Kidney (tissue), 14 donors: ENCODE measurements around the gene FZD1. TPM values are rescaled to one million over a fixed set of nuclear protein-coding genes. Genes with fewer than 3 reads are reported as not detected.
A peak's percentile ranks its signal among the peaks of the same experiment; 100 is the strongest.

Experiments used
- DNase-seq, 5 donors: peaks; one replicate each; pipeline ENCODE4 v3.0.0-alpha.2; 2013 to 2020
- FAIRE-seq: peaks from 2 replicates; lab custom pipeline; 2012; peaks lifted over from hg19 to GRCh38; lab: Jason Lieb, UNC
- H3K27ac ChIP-seq, 2 donors: one replicate each; pipeline ENCODE4 v1.7.0; 2013; ENCODE audit warnings: low read depth in 2 of 2, low read length in 2 of 2, inconsistent platforms in 1 of 2
- H3K27me3 ChIP-seq: one replicate; pipeline ENCODE4 v1.7.1; 2013; ENCODE audit warnings: low read length, inconsistent platforms; ENCODE audit not compliant: control insufficient read depth, insufficient read depth
- H3K36me3 ChIP-seq, 3 donors: one replicate each; pipeline versions ENCODE4 v1.7.0 to v1.7.1; 2013; ENCODE audit warnings: low read length in 3 of 3, control low read depth in 1 of 3, inconsistent platforms in 1 of 3; ENCODE audit not compliant: insufficient read depth in 3 of 3, control insufficient read depth in 2 of 3
- H3K4me1 ChIP-seq, 3 donors: one replicate each; pipeline versions ENCODE4 v1.7.0 to v1.7.1; 2013; ENCODE audit warnings: low read length in 3 of 3, inconsistent platforms in 1 of 3, low read depth in 1 of 3; ENCODE audit not compliant: control insufficient read depth in 2 of 3, insufficient read depth in 2 of 3
- H3K4me3 ChIP-seq, 3 donors: one replicate each; pipeline versions ENCODE4 v1.7.0 to v1.8.1; 2013; ENCODE audit warnings: low read length in 3 of 3, control low read depth in 1 of 3, inconsistent platforms in 1 of 3
- H3K9ac ChIP-seq, 3 donors: one replicate each; pipeline versions ENCODE4 v1.7.0 to v1.7.1; 2013; ENCODE audit warnings: low read length in 3 of 3, control low read depth in 1 of 3, inconsistent platforms in 1 of 3
- H3K9me3 ChIP-seq, 3 donors: one replicate each; pipeline versions ENCODE4 v1.7.0 to v1.7.1; 2013; ENCODE audit warnings: low read length in 3 of 3, control low read depth in 1 of 3, inconsistent platforms in 1 of 3; ENCODE audit not compliant: control insufficient read depth in 2 of 3, insufficient read depth in 1 of 3
- intact Hi-C: fragments of 100-400 bp; cut with DNase I; formaldehyde crosslinking; loops from one replicate; pipeline ENCODE4 v1.11.1; 2022
- polyA plus RNA-seq: library from polyadenylated mRNA; stranded (reverse); fragments of 350-450 nt; fragmentation: Illumina TruSeq; extraction: RNeasy Lipid Tissue Mini Kit (QIAGEN cat#74804); gene quantifications from one replicate; pipeline ENCODE4 v1.2.3, GENCODE V29; 2014; ENCODE audit warnings: low read depth, low replicate concordance; ENCODE audit not compliant: insufficient read depth
- total RNA-seq: library from RNA; stranded (reverse); fragmentation: NEBNext Ultra II Directional; extraction: Animal tissue kit (Norgen Biotek cat#: 25700); gene quantifications from one replicate; pipeline ENCODE4 v1.2.1, GENCODE V29; 2021
- TF ChIP-seq, protein P1 (sequence below): IDR thresholded peaks from 3 replicates; pipeline ENCODE4 v1.5.1; 2012; ENCODE audit warnings: mild to moderate bottlenecking, moderate library complexity, borderline replicate concordance; ENCODE audit not compliant: insufficient read depth; ENCODE audit errors: extremely low read depth
- donor health status: control.
- donor health status: control.
- donor health status: control.
- donor health status: control.
- donor health status: control.
- donor health status: DM: yes; HTN: yes; CAD: no.
- donor health status: Normal renal cell carcinoma (clear cell type).

The FZD1 gene
- total and polyA plus RNA-seq, 2 donors from 2014 or later, result 8.6 to 34.8 TPM

DNA sequence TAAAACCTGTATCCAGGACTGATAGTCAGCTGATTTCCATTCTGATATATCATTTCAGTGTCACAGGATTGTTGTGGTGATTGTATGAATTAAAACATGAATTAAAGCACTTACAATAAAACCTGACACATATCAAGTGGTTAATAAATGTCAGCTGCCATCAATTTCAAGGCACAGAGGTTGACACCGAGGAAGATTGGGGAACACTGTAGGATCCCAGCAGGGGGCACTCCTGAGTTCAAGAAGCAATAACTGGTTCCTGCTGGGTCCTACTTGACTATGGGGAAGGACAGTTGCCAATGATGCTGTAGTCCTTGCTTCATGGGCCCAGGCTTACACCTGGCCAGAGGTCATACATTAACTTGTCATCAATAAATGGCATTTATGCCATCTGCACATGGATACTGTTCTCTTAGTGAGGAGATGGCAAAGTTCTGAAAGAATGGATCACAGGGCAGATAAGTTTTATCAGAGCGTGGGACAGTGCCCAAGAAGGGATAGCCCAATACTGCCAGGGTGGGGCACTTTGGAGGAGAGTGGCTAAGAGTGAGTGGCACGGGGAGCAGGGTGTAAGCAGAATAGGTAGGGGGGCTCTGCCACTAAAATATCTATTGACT, 24.1 kb downstream of the FZD1 start:
- intact Hi-C loops, result no loop called here

DNA sequence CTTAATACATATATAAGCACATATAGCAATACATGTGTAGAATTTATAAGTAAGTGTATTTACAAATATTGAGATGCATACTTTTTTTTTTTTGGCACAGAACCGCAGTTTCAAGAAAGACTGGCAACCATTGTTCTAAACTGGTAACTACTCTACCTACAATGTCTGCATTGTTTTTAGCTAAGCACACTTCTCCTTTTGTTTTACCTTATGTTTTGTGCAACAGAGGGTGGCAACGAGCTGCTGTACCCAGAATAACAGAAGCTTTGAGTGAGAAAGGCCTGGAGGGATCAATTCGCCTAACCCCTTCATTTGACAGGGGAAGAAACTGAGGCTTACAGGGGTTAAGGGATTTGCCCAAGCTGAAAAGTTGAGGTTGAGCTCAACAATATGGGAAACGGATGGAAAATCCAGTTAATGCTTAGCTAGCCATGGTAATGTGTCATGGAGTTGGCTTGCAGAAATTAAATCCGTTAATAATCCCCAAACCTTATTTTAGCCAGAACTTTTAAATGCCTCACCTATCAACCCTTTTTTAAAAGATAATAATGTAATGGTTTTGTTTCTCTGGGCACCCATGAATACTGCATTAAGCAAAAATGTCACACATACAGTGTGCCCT, 25.5 kb downstream of the FZD1 start:
- FAIRE-seq, result peak; percentile 44
- Histone ChIP-seq H3K4me3 (no peak overlapping the region), H3K4me1 (peaks cover 0 to 22% (median 2%) of the 10 kb centered on the region in 3 donors), H3K9ac (no peak overlapping the region), H3K9me3 (no peaks in the 10 kb centered on the region), H3K27me3 (no peaks in the 10 kb centered on the region), H3K27ac (peak overlapping the region; percentile 67 to 82), H3K36me3 (no peaks in the 10 kb centered on the region)
- TF ChIP-seq, protein P1, sequence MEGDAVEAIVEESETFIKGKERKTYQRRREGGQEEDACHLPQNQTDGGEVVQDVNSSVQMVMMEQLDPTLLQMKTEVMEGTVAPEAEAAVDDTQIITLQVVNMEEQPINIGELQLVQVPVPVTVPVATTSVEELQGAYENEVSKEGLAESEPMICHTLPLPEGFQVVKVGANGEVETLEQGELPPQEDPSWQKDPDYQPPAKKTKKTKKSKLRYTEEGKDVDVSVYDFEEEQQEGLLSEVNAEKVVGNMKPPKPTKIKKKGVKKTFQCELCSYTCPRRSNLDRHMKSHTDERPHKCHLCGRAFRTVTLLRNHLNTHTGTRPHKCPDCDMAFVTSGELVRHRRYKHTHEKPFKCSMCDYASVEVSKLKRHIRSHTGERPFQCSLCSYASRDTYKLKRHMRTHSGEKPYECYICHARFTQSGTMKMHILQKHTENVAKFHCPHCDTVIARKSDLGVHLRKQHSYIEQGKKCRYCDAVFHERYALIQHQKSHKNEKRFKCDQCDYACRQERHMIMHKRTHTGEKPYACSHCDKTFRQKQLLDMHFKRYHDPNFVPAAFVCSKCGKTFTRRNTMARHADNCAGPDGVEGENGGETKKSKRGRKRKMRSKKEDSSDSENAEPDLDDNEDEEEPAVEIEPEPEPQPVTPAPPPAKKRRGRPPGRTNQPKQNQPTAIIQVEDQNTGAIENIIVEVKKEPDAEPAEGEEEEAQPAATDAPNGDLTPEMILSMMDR, result no peak
- peak in 2 of 5 donors; percentile 40 to 51 for DNase-seq
- intact Hi-C loops, result no loop called here

More for the DNA sequence above, 24.1 kb downstream of the FZD1 start:
- DNase-seq, result no peak
- Histone ChIP-seq H3K4me1 (peaks cover 0 to 16% (median 2%) of the 10 kb centered on the region in 3 donors), H3K27ac (no peak overlapping the region), H3K27me3 (no peaks in the 10 kb centered on the region), H3K9ac (no peak overlapping the region), H3K36me3 (no peaks in the 10 kb centered on the region), H3K9me3 (no peaks in the 10 kb centered on the region), H3K4me3 (no peak overlapping the region)
- TF ChIP-seq, protein P1, result peak; percentile 36
- FAIRE-seq, result no peak

DNA sequence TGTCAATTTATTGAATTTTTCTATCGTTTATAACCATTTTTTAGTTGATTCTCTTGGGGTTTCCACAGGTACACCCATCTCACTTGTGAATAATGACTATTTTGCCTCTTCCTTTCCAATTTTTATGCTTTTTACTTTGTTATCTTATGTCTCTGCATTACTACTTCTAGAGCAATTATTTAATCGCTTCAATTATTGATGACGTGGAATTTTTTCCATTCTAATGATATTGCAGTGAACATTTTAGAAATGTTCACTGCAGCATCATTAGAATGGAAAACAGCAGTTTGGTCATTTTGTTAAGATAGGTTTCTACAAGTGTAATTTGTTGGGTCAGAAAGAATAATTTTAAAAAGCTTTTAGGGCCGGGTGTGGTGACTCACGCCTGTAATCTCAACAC, 27.1 kb downstream of the FZD1 start:
- Histone ChIP-seq H3K36me3 (no peaks in the 10 kb centered on the region), H3K9ac (no peak overlapping the region), H3K27ac (no peak overlapping the region), H3K9me3 (no peaks in the 10 kb centered on the region), H3K27me3 (no peaks in the 10 kb centered on the region), H3K4me3 (no peak overlapping the region), H3K4me1 (peaks cover 0 to 22% (median 2%) of the 10 kb centered on the region in 3 donors)
- no peak for DNase-seq
- TF ChIP-seq, protein P1, result no peak
- no peak for FAIRE-seq
- intact Hi-C loops, result no loop called here
